GM18520 (cell line): ENCODE data around the gene INPP5A.
"Not testable (repeated sequence)": the region's sequence is repeated elsewhere in the genome, so short reads cannot be mapped to it uniquely, and the experiment has no call there.

Experiments used
- ATAC-seq: cut with Tn5 transposase; IDR thresholded peaks from one replicate; pipeline ENCODE4 v1.9.1; 2021; ENCODE audit not compliant: unreplicated experiment

INPP5A gene

GRCh38 chr10:132699411-132700155 lies 162.0 kb downstream of the INPP5A start:
- no peak for ATAC-seq

GRCh38 chr10:132700156-132701098 lies 162.8 kb downstream of the INPP5A start:
- no peak for ATAC-seq

GRCh38 chr10:132701099-132701845 lies 163.7 kb downstream of the INPP5A start:
- no peak for ATAC-seq

GRCh38 chr10:132701846-132702190 lies 164.2 kb downstream of the INPP5A start:
- ATAC-seq = no peak

- ATAC-seq = no peak
Observed at GRCh38 chr10:132702601-132703418, 165.2 kb downstream of the INPP5A start.

GRCh38 chr10:132703419-132704007 lies 165.9 kb downstream of the INPP5A start:
- no peak for ATAC-seq

GRCh38 chr10:132704008-132704814 lies 166.6 kb downstream of the INPP5A start:
- ATAC-seq = no peak

GRCh38 chr10:132704815-132705064 lies 167.2 kb downstream of the INPP5A start:
- not testable (repeated sequence) for ATAC-seq

GRCh38 chr10:132705173-132705572 lies 167.6 kb downstream of the INPP5A start:
- ATAC-seq = no peak

GRCh38 chr10:132705943-132706342 lies 168.4 kb downstream of the INPP5A start:
- ATAC-seq = no peak

GRCh38 chr10:132706701-132707100 lies 169.1 kb downstream of the INPP5A start:
- no peak for ATAC-seq

GRCh38 chr10:132707121-132707775 lies 169.7 kb downstream of the INPP5A start:
- no peak for ATAC-seq

GRCh38 chr10:132707776-132708171 lies 170.2 kb downstream of the INPP5A start:
- ATAC-seq = no peak

GRCh38 chr10:132708441-132708840 lies 170.9 kb downstream of the INPP5A start:
- ATAC-seq = no peak

GRCh38 chr10:132708936-132709335 lies 171.3 kb downstream of the INPP5A start:
- ATAC-seq = no peak

- no peak for ATAC-seq
Observed at GRCh38 chr10:132709471-132709951, 171.9 kb downstream of the INPP5A start.

GRCh38 chr10:132710036-132710686 lies 172.6 kb downstream of the INPP5A start:
- ATAC-seq = no peak
